ENCODE results near the gene QRSL1. TPM values are rescaled to one million over a fixed set of nuclear protein-coding genes. Genes with fewer than 3 reads are reported as not detected.

The QRSL1 gene
- polyA plus RNA-seq, 1 donor from 2014 or later: 20.0 TPM

DNA sequence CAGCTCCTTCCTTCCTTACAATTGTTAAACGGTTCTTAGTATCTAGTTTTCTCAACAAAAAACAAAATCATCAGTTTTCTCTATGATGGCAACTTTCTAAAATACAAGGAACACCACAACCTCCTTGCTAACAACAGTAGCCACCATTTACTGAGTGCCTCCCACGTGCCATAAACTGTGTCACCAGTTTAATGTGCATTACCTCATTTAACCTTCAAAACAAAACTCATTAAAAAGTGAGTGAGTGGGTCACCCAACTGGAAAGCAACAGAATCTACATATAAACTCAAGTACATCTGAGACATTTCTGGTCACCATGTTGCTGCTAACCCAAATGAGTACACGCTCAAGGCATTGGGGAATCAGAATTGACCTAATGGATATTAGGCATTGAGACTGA lies 11.1 kb upstream of the QRSL1 start:
- TF ChIP-seq, protein P1, sequence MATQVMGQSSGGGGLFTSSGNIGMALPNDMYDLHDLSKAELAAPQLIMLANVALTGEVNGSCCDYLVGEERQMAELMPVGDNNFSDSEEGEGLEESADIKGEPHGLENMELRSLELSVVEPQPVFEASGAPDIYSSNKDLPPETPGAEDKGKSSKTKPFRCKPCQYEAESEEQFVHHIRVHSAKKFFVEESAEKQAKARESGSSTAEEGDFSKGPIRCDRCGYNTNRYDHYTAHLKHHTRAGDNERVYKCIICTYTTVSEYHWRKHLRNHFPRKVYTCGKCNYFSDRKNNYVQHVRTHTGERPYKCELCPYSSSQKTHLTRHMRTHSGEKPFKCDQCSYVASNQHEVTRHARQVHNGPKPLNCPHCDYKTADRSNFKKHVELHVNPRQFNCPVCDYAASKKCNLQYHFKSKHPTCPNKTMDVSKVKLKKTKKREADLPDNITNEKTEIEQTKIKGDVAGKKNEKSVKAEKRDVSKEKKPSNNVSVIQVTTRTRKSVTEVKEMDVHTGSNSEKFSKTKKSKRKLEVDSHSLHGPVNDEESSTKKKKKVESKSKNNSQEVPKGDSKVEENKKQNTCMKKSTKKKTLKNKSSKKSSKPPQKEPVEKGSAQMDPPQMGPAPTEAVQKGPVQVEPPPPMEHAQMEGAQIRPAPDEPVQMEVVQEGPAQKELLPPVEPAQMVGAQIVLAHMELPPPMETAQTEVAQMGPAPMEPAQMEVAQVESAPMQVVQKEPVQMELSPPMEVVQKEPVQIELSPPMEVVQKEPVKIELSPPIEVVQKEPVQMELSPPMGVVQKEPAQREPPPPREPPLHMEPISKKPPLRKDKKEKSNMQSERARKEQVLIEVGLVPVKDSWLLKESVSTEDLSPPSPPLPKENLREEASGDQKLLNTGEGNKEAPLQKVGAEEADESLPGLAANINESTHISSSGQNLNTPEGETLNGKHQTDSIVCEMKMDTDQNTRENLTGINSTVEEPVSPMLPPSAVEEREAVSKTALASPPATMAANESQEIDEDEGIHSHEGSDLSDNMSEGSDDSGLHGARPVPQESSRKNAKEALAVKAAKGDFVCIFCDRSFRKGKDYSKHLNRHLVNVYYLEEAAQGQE (IDR thresholded peaks at IDR 0.05; ENCODE audit: borderline replicate concordance): no peak
- no peak for TF ChIP-seq TAF1 (IDR thresholded peaks at IDR 0.05; ENCODE audit: low read depth)
- H3K36me3 ChIP-seq (ENCODE audit: insufficient read depth, low read length): no peaks in the 10 kb centered on the region
- no peaks in the 10 kb centered on the region for H4K20me1 ChIP-seq (ENCODE audit: insufficient read depth)
- H3K4me3 ChIP-seq (ENCODE audit: low read length): no peak overlapping the region
- no peaks in the 10 kb centered on the region for H3K27me3 ChIP-seq (ENCODE audit: insufficient read depth, low read depth, low read length)
- no peaks in the 10 kb centered on the region for H3K9me2 ChIP-seq (ENCODE audit: insufficient read depth, low read length)
- H3K4me2 ChIP-seq (ENCODE audit: low read length): no peak overlapping the region
- H3F3A ChIP-seq (ENCODE audit: insufficient read depth, low read length, poor library complexity, severe bottlenecking): no peaks in the 10 kb centered on the region
- H3K79me2 ChIP-seq (replicated peaks; ENCODE audit: insufficient read depth, low read length): no peaks in the 10 kb centered on the region
- no peak overlapping the region for H3K27ac ChIP-seq (ENCODE audit: low read length)
- no peaks in the 10 kb centered on the region for H3K9me3 ChIP-seq (ENCODE audit: low read length)
- H2AFZ ChIP-seq (ENCODE audit: low read depth, low read length): no peak overlapping the region
- H3K9ac ChIP-seq (ENCODE audit: low read length): no peak overlapping the region

DNA sequence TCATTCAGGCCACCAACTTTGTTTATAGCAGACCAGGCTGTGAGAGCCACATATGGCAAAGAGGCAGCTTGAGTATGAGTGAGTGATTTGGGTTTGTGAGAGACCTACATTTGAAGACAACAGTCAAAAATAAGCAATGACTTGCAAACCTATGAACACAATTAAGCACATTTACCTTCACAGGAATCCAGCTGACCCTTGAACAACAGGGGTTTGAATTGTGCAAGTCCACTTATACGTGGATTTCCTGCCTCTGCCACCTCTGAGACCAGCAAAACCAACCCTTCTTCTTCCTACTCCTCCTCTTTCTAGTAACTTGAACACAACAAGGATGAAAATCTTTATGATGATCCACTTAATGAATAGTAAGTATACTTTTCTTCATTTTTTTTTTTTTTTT lies 10.2 kb upstream of the QRSL1 start:
- H3F3A ChIP-seq (ENCODE audit: insufficient read depth, low read length, poor library complexity, severe bottlenecking): no peaks in the 10 kb centered on the region
- TF ChIP-seq, protein P1 (IDR thresholded peaks at IDR 0.05; ENCODE audit: borderline replicate concordance): no peak
- no peak for TF ChIP-seq CTCF (IDR thresholded peaks at IDR 0.05; ENCODE audit: poor library complexity, severe bottlenecking)
- no peak for TF ChIP-seq POLR2AphosphoS5 (IDR thresholded peaks at IDR 0.05)
- TF ChIP-seq EZH2 (IDR thresholded peaks at IDR 0.05; ENCODE audit: borderline replicate concordance, insufficient read depth, low read length, poor library complexity, severe bottlenecking): no peak
- no peak for TF ChIP-seq RAD21 (conservative IDR thresholded peaks at IDR 0.05)
- TF ChIP-seq TAF1 (IDR thresholded peaks at IDR 0.05; ENCODE audit: low read depth): no peak
- TF ChIP-seq MXI1 (conservative IDR thresholded peaks at IDR 0.05; ENCODE audit: poor library complexity, severe bottlenecking): no peak
- TF ChIP-seq SMC3 (conservative IDR thresholded peaks at IDR 0.05; ENCODE audit: poor library complexity): no peak
- TF ChIP-seq EP300 (conservative IDR thresholded peaks at IDR 0.05; ENCODE audit: poor library complexity, severe bottlenecking): no peak
- H2AFZ ChIP-seq (ENCODE audit: low read depth, low read length): no peak overlapping the region
- H3K9ac ChIP-seq (ENCODE audit: low read length): no peak overlapping the region
- no peak overlapping the region for H3K4me2 ChIP-seq (ENCODE audit: low read length)
- no peaks in the 10 kb centered on the region for H4K20me1 ChIP-seq (ENCODE audit: insufficient read depth)
- H3K27me3 ChIP-seq (ENCODE audit: insufficient read depth, low read depth, low read length): no peaks in the 10 kb centered on the region
- H3K36me3 ChIP-seq (ENCODE audit: insufficient read depth, low read length): no peaks in the 10 kb centered on the region
- no peaks in the 10 kb centered on the region for H3K9me3 ChIP-seq (ENCODE audit: low read length)
- H3K27ac ChIP-seq (ENCODE audit: low read length): no peak overlapping the region
- H3K4me3 ChIP-seq (ENCODE audit: low read length): no peak overlapping the region
- H3K9me2 ChIP-seq (ENCODE audit: insufficient read depth, low read length): no peaks in the 10 kb centered on the region
- no peaks in the 10 kb centered on the region for H3K79me2 ChIP-seq (replicated peaks; ENCODE audit: insufficient read depth, low read length)

All from neural cell (in vitro differentiated cells).